ENCODE data around the gene DZIP1L.

GRCh38 chr3:138118612-138119422, 3.4 kb upstream of the DZIP1L start:
- no peak for TF ChIP-seq TAF1 (IDR thresholded peaks at IDR 0.05; ENCODE audit: borderline replicate concordance, insufficient read depth, low read length)
- no peak for TF ChIP-seq SIN3A (IDR thresholded peaks at IDR 0.05; ENCODE audit: borderline replicate concordance, insufficient read depth, low read length)
- TF ChIP-seq POLR2AphosphoS5 (IDR thresholded peaks at IDR 0.05; ENCODE audit: low read depth, low read length): no peak
- TF ChIP-seq REST (IDR thresholded peaks at IDR 0.05; ENCODE audit: insufficient read depth in 1 of 2, low read depth in 2 of 2, low read length in 2 of 2): no peak
- TF ChIP-seq FOXP2 (optimal IDR thresholded peaks at IDR 0.05; ENCODE audit: borderline replicate concordance, extremely low read depth, extremely low read length, insufficient read depth): no peak
